HL-60 (cell line): ENCODE results near the gene SVIL.

Source experiments
- POLR2AphosphoS5 ChIP-seq: IDR thresholded peaks from 2 replicates; pipeline ENCODE4 v1.6.1; 2012; ENCODE audit warnings: low read depth
- REST ChIP-seq: IDR thresholded peaks from 2 replicates; pipeline ENCODE4 v1.6.1; 2012; ENCODE audit warnings: low read depth; ENCODE audit not compliant: insufficient replicate concordance
- TF ChIP-seq, protein P1 (sequence below): IDR thresholded peaks from one replicate; pipeline ENCODE4 v1.5.1; 2011; ENCODE audit warnings: low read length, control low read depth, inconsistent platforms; ENCODE audit not compliant: insufficient read depth

GRCh38 chr10:29637537-29637936 is 2.8 kb upstream of the SVIL start:
- TF ChIP-seq, protein P1, sequence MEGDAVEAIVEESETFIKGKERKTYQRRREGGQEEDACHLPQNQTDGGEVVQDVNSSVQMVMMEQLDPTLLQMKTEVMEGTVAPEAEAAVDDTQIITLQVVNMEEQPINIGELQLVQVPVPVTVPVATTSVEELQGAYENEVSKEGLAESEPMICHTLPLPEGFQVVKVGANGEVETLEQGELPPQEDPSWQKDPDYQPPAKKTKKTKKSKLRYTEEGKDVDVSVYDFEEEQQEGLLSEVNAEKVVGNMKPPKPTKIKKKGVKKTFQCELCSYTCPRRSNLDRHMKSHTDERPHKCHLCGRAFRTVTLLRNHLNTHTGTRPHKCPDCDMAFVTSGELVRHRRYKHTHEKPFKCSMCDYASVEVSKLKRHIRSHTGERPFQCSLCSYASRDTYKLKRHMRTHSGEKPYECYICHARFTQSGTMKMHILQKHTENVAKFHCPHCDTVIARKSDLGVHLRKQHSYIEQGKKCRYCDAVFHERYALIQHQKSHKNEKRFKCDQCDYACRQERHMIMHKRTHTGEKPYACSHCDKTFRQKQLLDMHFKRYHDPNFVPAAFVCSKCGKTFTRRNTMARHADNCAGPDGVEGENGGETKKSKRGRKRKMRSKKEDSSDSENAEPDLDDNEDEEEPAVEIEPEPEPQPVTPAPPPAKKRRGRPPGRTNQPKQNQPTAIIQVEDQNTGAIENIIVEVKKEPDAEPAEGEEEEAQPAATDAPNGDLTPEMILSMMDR = no peak
- no peak for TF ChIP-seq POLR2AphosphoS5
- TF ChIP-seq REST = no peak
